Fibroblast of the aortic adventitia (primary cell): ENCODE measurements around the gene COLEC11. TPM values are rescaled to one million over a fixed set of nuclear protein-coding genes. Genes with fewer than 3 reads are reported as not detected.

Experiments
- DNase-seq: peaks from one replicate; pipeline ENCODE4 v3.0.0-alpha.2; 2010; ENCODE audit warnings: low read depth
- H3K4me3 ChIP-seq: 2 replicates; pipeline ENCODE4 v1.5.1; 2011; ENCODE audit warnings: low read depth, mild to moderate bottlenecking, control low read depth, low read length, moderate library complexity
- CTCF ChIP-seq: IDR thresholded peaks from 2 replicates; pipeline ENCODE4 v1.5.1; 2011; ENCODE audit warnings: mild to moderate bottlenecking, low read length, control low read depth, inconsistent platforms; ENCODE audit not compliant: insufficient read depth
- total RNA-seq: library from RNA; depleted of rRNA; stranded (reverse); fragments of >200 nt; gene quantifications from 2 replicates; pipeline ENCODE4 v1.2.3, GENCODE V29; 2012; ENCODE audit warnings: low replicate concordance

The COLEC11 gene
- total RNA-seq, 1 donor: 0.09 TPM

GRCh38 chr2:3639015-3639630 is 44.2 kb downstream of the COLEC11 start:
- DNase-seq: no peak
- H3K4me3 ChIP-seq: no peak overlapping the region
- no peak for TF ChIP-seq CTCF

DNA sequence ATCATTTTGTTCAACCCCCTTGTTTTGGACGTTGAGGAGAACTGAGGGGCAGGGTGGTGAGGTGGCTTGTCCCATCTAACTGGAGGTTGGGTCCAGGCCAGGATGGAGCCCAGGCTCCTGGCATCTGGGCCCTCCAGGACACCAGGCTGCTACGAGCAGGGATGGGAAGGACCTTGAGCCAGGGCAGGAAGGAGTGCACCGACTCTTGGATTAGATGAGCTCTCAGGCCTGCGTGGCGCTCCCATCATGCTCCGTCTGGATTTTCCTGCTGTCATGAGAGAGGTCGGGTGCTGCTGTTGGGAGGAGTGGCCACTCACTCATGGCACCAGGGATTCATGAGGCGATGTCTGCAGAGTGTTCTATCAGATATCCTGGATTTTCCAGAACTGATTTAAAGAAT is 44.7 kb downstream of the COLEC11 start:
- no peak overlapping the region for H3K4me3 ChIP-seq
- TF ChIP-seq CTCF: no peak
- no peak for DNase-seq

DNA sequence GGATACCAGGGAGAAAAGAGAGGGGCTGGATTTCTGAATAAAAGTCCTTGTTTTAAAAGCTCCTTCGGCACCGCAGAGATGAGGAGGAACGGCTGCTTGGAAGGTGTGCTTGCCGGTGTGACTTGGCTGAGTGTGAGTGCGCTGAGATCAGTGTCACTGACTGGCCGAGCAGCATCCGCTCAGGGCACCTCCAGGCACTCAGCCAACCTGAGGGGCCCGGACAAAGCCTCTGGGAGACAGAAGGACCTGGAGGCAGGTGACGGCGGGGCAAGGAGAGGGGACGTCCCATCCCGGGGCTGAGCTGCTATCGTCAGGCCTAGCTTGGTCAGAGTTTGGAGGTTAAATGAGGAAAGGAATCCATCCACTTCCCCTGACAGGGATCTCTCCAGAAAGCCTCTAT is 46.3 kb downstream of the COLEC11 start:
- DNase-seq: no peak
- H3K4me3 ChIP-seq: no peak overlapping the region
- TF ChIP-seq CTCF: no peak

GRCh38 chr2:3641841-3642421 is 47.0 kb downstream of the COLEC11 start:
- TF ChIP-seq CTCF: no peak
- DNase-seq: no peak
- H3K4me3 ChIP-seq: no peak overlapping the region

DNA sequence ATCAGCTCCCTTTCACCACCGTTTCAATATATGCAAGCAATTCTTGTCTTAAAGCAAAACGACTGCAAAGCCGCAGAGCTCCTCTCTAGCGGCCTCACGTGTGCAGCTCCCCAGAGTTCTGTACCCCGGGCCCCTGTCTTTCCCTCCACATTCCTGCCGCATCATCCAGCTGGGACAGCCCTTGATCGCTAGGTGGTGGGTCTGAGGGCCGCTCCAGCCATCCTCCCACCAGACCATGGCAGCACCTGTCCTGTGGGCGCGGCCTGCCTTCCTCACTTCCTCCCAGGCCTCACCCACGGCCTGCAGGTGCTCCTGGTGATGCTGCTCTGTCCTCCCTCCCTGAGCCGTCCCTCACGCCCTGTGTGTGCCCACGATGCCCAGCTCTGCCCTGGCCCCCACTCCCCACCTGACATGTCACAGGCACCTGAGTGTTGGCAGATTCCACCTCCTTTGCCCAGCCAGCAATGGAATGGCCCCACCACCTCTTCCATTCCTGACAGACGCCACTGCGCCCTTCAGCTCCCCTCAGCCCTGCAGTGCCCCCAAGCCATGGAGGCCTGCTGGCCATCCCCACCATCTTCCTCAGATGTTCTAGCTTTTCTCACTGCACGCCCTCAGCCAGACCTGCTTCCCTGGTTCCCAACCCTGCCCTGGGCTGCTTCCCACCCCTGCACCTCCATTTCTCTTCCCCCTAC is 47.8 kb downstream of the COLEC11 start:
- no peak for DNase-seq
- no peak overlapping the region for H3K4me3 ChIP-seq
- no peak for TF ChIP-seq CTCF

DNA sequence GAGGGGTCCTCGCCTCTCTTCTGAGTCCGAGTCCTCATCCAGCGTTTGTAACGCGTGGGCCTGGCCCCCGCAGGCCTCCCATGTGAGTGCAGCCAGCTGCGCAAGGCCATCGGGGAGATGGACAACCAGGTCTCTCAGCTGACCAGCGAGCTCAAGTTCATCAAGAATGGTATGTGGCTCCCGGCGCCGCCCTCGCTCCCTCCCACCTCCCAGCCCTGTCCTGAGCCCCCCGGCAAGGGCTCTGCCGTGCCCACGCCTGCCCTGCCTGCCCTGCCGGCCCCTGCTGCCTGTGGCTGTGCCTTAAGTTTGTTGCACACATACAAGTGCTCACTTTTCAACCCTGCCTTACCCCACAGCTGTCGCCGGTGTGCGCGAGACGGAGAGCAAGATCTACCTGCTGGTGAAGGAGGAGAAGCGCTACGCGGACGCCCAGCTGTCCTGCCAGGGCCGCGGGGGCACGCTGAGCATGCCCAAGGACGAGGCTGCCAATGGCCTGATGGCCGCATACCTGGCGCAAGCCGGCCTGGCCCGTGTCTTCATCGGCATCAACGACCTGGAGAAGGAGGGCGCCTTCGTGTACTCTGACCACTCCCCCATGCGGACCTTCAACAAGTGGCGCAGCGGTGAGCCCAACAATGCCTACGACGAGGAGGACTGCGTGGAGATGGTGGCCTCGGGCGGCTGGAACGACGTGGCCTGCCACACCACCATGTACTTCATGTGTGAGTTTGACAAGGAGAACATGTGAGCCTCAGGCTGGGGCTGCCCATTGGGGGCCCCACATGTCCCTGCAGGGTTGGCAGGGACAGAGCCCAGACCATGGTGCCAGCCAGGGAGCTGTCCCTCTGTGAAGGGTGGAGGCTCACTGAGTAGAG is 48.7 kb downstream of the COLEC11 start:
- H3K4me3 ChIP-seq: no peak overlapping the region
- no peak for DNase-seq
- TF ChIP-seq CTCF: no peak
